ENCODE measurements around the gene CEBPG.

GRCh38 chr19:33373453-33374235, at the start of gene CEBPG:
- TF ChIP-seq CTCF (IDR thresholded peaks at IDR 0.05), result peak; percentile 22
- no peak for TF ChIP-seq EZH2 (IDR thresholded peaks at IDR 0.05; ENCODE audit: borderline replicate concordance, insufficient read depth, low read depth, low read length, poor library complexity, severe bottlenecking)

Data from B cell (primary cell).